MCF 10A (cell line): ENCODE results near the gene FNDC7. TPM values are rescaled to one million over a fixed set of nuclear protein-coding genes. Genes with fewer than 3 reads are reported as not detected.

Source experiments
- BruUV-seq: library from RNA; stranded (reverse); fragments of 400-500 nt; replicated peaks from 2 replicates; lab custom pipeline; 2021; lab: Mats Ljungman, UMichigan
- CTCF ChIA-PET: fragments of 300-600 bp; sonication (Branson Sonifier 250); formaldehyde crosslinking; extraction: SDS; loops from one replicate; lab custom pipeline; 2021; ENCODE audit warnings: antibody characterized with exemption, inconsistent platforms; lab: Yijun Ruan, JAX
- POLR2A ChIA-PET: fragments of 300-600, 350-650 bp; sonication (Branson Sonifier 250); formaldehyde crosslinking; extraction: SDS; loops from one replicate; lab custom pipeline; 2020; ENCODE audit warnings: antibody characterized with exemption, inconsistent platforms; lab: Yijun Ruan, JAX
- DNase-seq: peaks from one replicate; pipeline ENCODE4 v3.0.0-alpha.2; 2018; ENCODE audit not compliant: unreplicated experiment
- H3K27ac Mint-ChIP-seq: one replicate; pipeline ENCODE4 v1.8.0; 2022; ENCODE audit warnings: mild to moderate bottlenecking, low read depth, mixed read lengths; ENCODE audit not compliant: unreplicated experiment
- H3K27me3 Mint-ChIP-seq: one replicate; pipeline ENCODE4 v1.8.0; 2022; ENCODE audit warnings: mixed read lengths; ENCODE audit not compliant: insufficient read depth, unreplicated experiment
- H3K36me3 Mint-ChIP-seq: one replicate; pipeline ENCODE4 v1.8.0; 2022; ENCODE audit warnings: mild to moderate bottlenecking, moderate library complexity, mixed read lengths; ENCODE audit not compliant: insufficient read depth, unreplicated experiment
- H3K4me1 Mint-ChIP-seq: one replicate; pipeline ENCODE4 v1.8.0; 2022; ENCODE audit warnings: mixed read lengths; ENCODE audit not compliant: insufficient read depth, unreplicated experiment
- H3K4me3 Mint-ChIP-seq: one replicate; pipeline ENCODE4 v1.8.0; 2022; ENCODE audit warnings: mild to moderate bottlenecking, moderate library complexity, mixed read lengths; ENCODE audit not compliant: unreplicated experiment
- H3K9me3 Mint-ChIP-seq: one replicate; pipeline ENCODE4 v1.8.0; 2022; ENCODE audit warnings: mixed read lengths; ENCODE audit not compliant: unreplicated experiment
- CTCF ChIP-seq: fragments of 200-600 bp; IDR thresholded peaks from one replicate; pipeline ENCODE4 v1.8.0; 2022; ENCODE audit warnings: antibody characterized with exemption, mild to moderate bottlenecking; ENCODE audit not compliant: unreplicated experiment
- intact Hi-C: fragments of 100-400 bp; cut with micrococcal nuclease; formaldehyde crosslinking; loops from 2 replicates; pipeline ENCODE4 v1.14.1; 2022
- total RNA-seq: library from RNA; stranded (reverse); gene quantifications from 2 replicates; pipeline ENCODE4 v1.2.3, GENCODE V29; 2022

The FNDC7 gene
- total RNA-seq, 1 experiment from 2014 or later: not detected

GRCh38 chr1:108729481-108729880, 16.8 kb downstream of the FNDC7 start:
- ChIA-PET POLR2A (interaction anchor here (0.5 to 0.7 kb wide), 3 partner anchors 15 to 194 kb away, joined by 3 to 4 read pairs (median 3); no protein-coding TSS in a partner anchor), CTCF (interaction anchor here (0.9 to 1.0 kb wide), 2 partner anchors 14 to 15 kb away, joined by 3 to 4 read pairs; no protein-coding TSS in a partner anchor)
- no peaks in the 10 kb centered on the region for H3K27me3 Mint-ChIP-seq
- H3K4me1 Mint-ChIP-seq: no peaks in the 10 kb centered on the region
- TF ChIP-seq CTCF: no peak
- no peak overlapping the region for H3K4me3 Mint-ChIP-seq
- H3K9me3 Mint-ChIP-seq: no peaks in the 10 kb centered on the region
- H3K27ac Mint-ChIP-seq: no peak overlapping the region
- DNase-seq: no peak
- intact Hi-C loops: no loop called here
- no TSS peak for BruUV-seq
- no peaks in the 10 kb centered on the region for H3K36me3 Mint-ChIP-seq

GRCh38 chr1:108732398-108732797, 19.7 kb downstream of the FNDC7 start:
- CTCF ChIA-PET: interaction anchor here (0.6 kb wide), 1 partner anchor 418 kb away, joined by 3 read pairs; no protein-coding TSS in a partner anchor
- H3K36me3 Mint-ChIP-seq: no peaks in the 10 kb centered on the region
- H3K27me3 Mint-ChIP-seq: no peaks in the 10 kb centered on the region
- no peak overlapping the region for H3K27ac Mint-ChIP-seq
- no peak for DNase-seq
- H3K4me1 Mint-ChIP-seq: no peaks in the 10 kb centered on the region
- no peaks in the 10 kb centered on the region for H3K9me3 Mint-ChIP-seq
- H3K4me3 Mint-ChIP-seq: no peak overlapping the region
- TF ChIP-seq CTCF: no peak
- no TSS peak for BruUV-seq
- intact Hi-C loops: no loop called here
- POLR2A ChIA-PET: interaction anchor here (0.7 to 2.3 kb wide), 2 partner anchors 12 to 17 kb away, joined by 4 to 12 read pairs; no protein-coding TSS in a partner anchor

- Mint-ChIP-seq H3K36me3 (no peaks in the 10 kb centered on the region), H3K4me3 (no peak overlapping the region), H3K27ac (no peak overlapping the region), H3K27me3 (no peaks in the 10 kb centered on the region), H3K4me1 (no peaks in the 10 kb centered on the region), H3K9me3 (no peaks in the 10 kb centered on the region)
- CTCF ChIA-PET: interaction anchor here (0.6 to 1.3 kb wide), 2 partner anchors 42 to 605 kb away, joined by 4 to 6 read pairs; partner anchors contain the start of gene PRPF38B
- intact Hi-C loops: no loop called here
- no TSS peak for BruUV-seq
- TF ChIP-seq CTCF: no peak
- POLR2A ChIA-PET: interaction anchor here (0.8 to 1.8 kb wide), 4 partner anchors 14 to 42 kb away, joined by 3 to 6 read pairs (median 5); partner anchors contain the start of gene PRPF38B
- no peak for DNase-seq
Measured at GRCh38 chr1:108734171-108734865, 21.6 kb downstream of the FNDC7 start.

GRCh38 chr1:108742253-108742652, 29.5 kb downstream of the FNDC7 start:
- peaks cover 10% of the 10 kb centered on the region for H3K36me3 Mint-ChIP-seq
- no peak overlapping the region for H3K27ac Mint-ChIP-seq
- CTCF ChIA-PET: no interaction called here
- no peak for TF ChIP-seq CTCF
- intact Hi-C loops: no loop called here
- no peaks in the 10 kb centered on the region for H3K27me3 Mint-ChIP-seq
- H3K4me3 Mint-ChIP-seq: no peak overlapping the region
- no peak for DNase-seq
- no peaks in the 10 kb centered on the region for H3K4me1 Mint-ChIP-seq
- no TSS peak for BruUV-seq
- no peaks in the 10 kb centered on the region for H3K9me3 Mint-ChIP-seq
- POLR2A ChIA-PET: no interaction called here
